ENCODE results near the gene IDI2. TPM values are rescaled to one million over a fixed set of nuclear protein-coding genes. Genes with fewer than 3 reads are reported as not detected.
A peak's percentile ranks its signal among the peaks of the same experiment; 100 is the strongest.

Gene IDI2
- total and polyA plus RNA-seq, 7 experiments from 2014 or later, result not detected

GRCh38 chr10:992467-992866, 33.2 kb downstream of the IDI2 start:
- CTCF ChIA-PET, result no interaction called here
- no peaks in the 10 kb centered on the region for H3K27me3 Mint-ChIP-seq
- no peaks in the 10 kb centered on the region for H3K9me3 ChIP-seq (ENCODE audit: control insufficient read depth in 2 of 3, low read length in 3 of 3)
- POLR2A ChIA-PET, result interaction anchor here (0.7 kb wide), 1 partner anchor 19 kb away, joined by 3 read pairs; no protein-coding TSS in a partner anchor
- H3K27me3 ChIP-seq (ENCODE audit: control insufficient read depth in 2 of 2, insufficient read depth in 2 of 2, low read length in 2 of 2), result no peaks in the 10 kb centered on the region
- H3K27ac ChIP-seq (ENCODE audit: low read depth, low read length), result no peak overlapping the region
- no peak overlapping the region for H3K4me3 Mint-ChIP-seq
- intact Hi-C loops (cut with micrococcal nuclease), result no loop called here
- H3K9me3 Mint-ChIP-seq, result peaks cover 0 to 2% (median 0%) of the 10 kb centered on the region in 11 donors
- H3K4me1 Mint-ChIP-seq, result peaks cover 20 to 37% (median 31%) of the 10 kb centered on the region in 7 donors
- peaks cover 13 to 58% (median 23%) of the 10 kb centered on the region in 3 experiments for H3K36me3 ChIP-seq (ENCODE audit: control insufficient read depth in 2 of 3, insufficient read depth in 3 of 3, low read length in 3 of 3)
- H3K4me3 ChIP-seq (ENCODE audit: low read length), result no peak overlapping the region
- ATAC-seq (no peak), DNase-seq (no peak)
- peaks cover 13 to 15% of the 10 kb centered on the region in 2 donors for H3K4me1 ChIP-seq (ENCODE audit: control insufficient read depth in 2 of 2, insufficient read depth in 2 of 2, low read length in 2 of 2)
- H3K27ac Mint-ChIP-seq, result no peak overlapping the region
- peaks cover 5 to 34% (median 21%) of the 10 kb centered on the region in 5 donors for H3K36me3 Mint-ChIP-seq

- H3K4me1 Mint-ChIP-seq, result peaks cover 24 to 45% (median 40%) of the 10 kb centered on the region in 7 donors
- Histone ChIP-seq H3K36me3 (ENCODE audit: control insufficient read depth in 2 of 3, insufficient read depth in 3 of 3, low read length in 3 of 3) (peaks cover 6 to 48% (median 12%) of the 10 kb centered on the region in 3 experiments), H3K4me1 (ENCODE audit: control insufficient read depth in 2 of 2, insufficient read depth in 2 of 2, low read length in 2 of 2) (peaks cover 18 to 19% of the 10 kb centered on the region in 2 donors), H3K27ac (ENCODE audit: low read depth, low read length) (no peak overlapping the region), H3K27me3 (ENCODE audit: control insufficient read depth in 2 of 2, insufficient read depth in 2 of 2, low read length in 2 of 2) (no peaks in the 10 kb centered on the region), H3K9me3 (ENCODE audit: control insufficient read depth in 2 of 3, low read length in 3 of 3) (no peaks in the 10 kb centered on the region), H3K4me3 (ENCODE audit: low read length) (no peak overlapping the region)
- peaks cover 0 to 2% (median 0%) of the 10 kb centered on the region in 11 donors for H3K9me3 Mint-ChIP-seq
- DNase-seq, result no peak
- H3K36me3 Mint-ChIP-seq, result peaks cover 5 to 21% (median 16%) of the 10 kb centered on the region in 5 donors
- POLR2A ChIA-PET, result no interaction called here
- peak overlapping the region in 4 of 9 donors; percentile 61 to 76 (median 68) for H3K27ac Mint-ChIP-seq
- H3K27me3 Mint-ChIP-seq, result no peaks in the 10 kb centered on the region
- no peak for ATAC-seq
- CTCF ChIA-PET, result no interaction called here
- H3K4me3 Mint-ChIP-seq, result peak overlapping the region; percentile 6 to 54 (median 40)
- intact Hi-C loops (cut with micrococcal nuclease), result no loop called here
Measured at GRCh38 chr10:990808-991207, 34.9 kb downstream of the IDI2 start.

GRCh38 chr10:988667-989545, 36.8 kb downstream of the IDI2 start:
- ATAC-seq, result peak; percentile 3
- no peaks in the 10 kb centered on the region for H3K9me3 ChIP-seq (ENCODE audit: control insufficient read depth in 2 of 3, low read length in 3 of 3)
- peak in 1 of 9 donors; percentile 30 for DNase-seq
- H3K27ac Mint-ChIP-seq, result peak overlapping the region; percentile 88 to 99 (median 97)
- H3K4me3 ChIP-seq (ENCODE audit: low read length), result peak overlapping the region; percentile 90
- peaks cover 18 to 19% of the 10 kb centered on the region in 2 donors for H3K4me1 ChIP-seq (ENCODE audit: control insufficient read depth in 2 of 2, insufficient read depth in 2 of 2, low read length in 2 of 2)
- H3K27me3 ChIP-seq (ENCODE audit: control insufficient read depth in 2 of 2, insufficient read depth in 2 of 2, low read length in 2 of 2), result no peaks in the 10 kb centered on the region
- H3K27ac ChIP-seq (ENCODE audit: low read depth, low read length), result peak overlapping the region; percentile 95
- intact Hi-C loops (cut with micrococcal nuclease), result loop anchor here (1.0 to 5.0 kb wide), 7 partner anchors 58 to 854 kb away; partner anchors contain the start of genes IDI1 (in 2 of the 2), LARP4B (in 2 of the 2), WDR37 (in 2 of the 2) and ZMYND11 (in 2 of the 2)
- H3K9me3 Mint-ChIP-seq, result no peaks in the 10 kb centered on the region
- ChIA-PET CTCF (interaction anchor here (0.6 kb wide), 1 partner anchor 103 kb away, joined by 3 read pairs; no protein-coding TSS in a partner anchor), POLR2A (interaction anchor here (0.9 to 3.5 kb wide), 10 partner anchors 9 to 74 kb away, joined by 3 to 27 read pairs (median 4); partner anchors contain the start of genes IDI1, LARP4B and WDR37)
- peak overlapping the region; percentile 95 to 98 (median 96) for H3K4me3 Mint-ChIP-seq
- peaks cover 0 to 7% (median 1%) of the 10 kb centered on the region in 5 donors for H3K36me3 Mint-ChIP-seq
- no peaks in the 10 kb centered on the region for H3K27me3 Mint-ChIP-seq
- H3K36me3 ChIP-seq (ENCODE audit: control insufficient read depth in 2 of 3, insufficient read depth in 3 of 3, low read length in 3 of 3), result peaks cover 6 to 31% (median 7%) of the 10 kb centered on the region in 3 experiments
- H3K4me1 Mint-ChIP-seq, result peaks cover 21 to 45% (median 40%) of the 10 kb centered on the region in 7 donors

- Mint-ChIP-seq H3K36me3 (peaks cover 0 to 7% (median 0%) of the 10 kb centered on the region in 5 donors), H3K27ac (peak within 1 kb of the TSS; percentile 88 to 99 (median 97)), H3K27me3 (no peaks in the 10 kb centered on the region), H3K4me3 (peak within 1 kb of the TSS; percentile 95 to 98 (median 96)), H3K9me3 (no peaks in the 10 kb centered on the region), H3K4me1 (peaks cover 21 to 45% (median 40%) of the 10 kb centered on the region in 7 donors)
- Histone ChIP-seq H3K4me1 (ENCODE audit: control insufficient read depth in 2 of 2, insufficient read depth in 2 of 2, low read length in 2 of 2) (peaks cover 18 to 19% of the 10 kb centered on the region in 2 donors), H3K36me3 (ENCODE audit: control insufficient read depth in 2 of 3, insufficient read depth in 3 of 3, low read length in 3 of 3) (peaks cover 3 to 23% (median 6%) of the 10 kb centered on the region in 3 experiments), H3K9me3 (ENCODE audit: control insufficient read depth in 2 of 3, low read length in 3 of 3) (no peaks in the 10 kb centered on the region), H3K27me3 (ENCODE audit: control insufficient read depth in 2 of 2, insufficient read depth in 2 of 2, low read length in 2 of 2) (no peaks in the 10 kb centered on the region), H3K4me3 (ENCODE audit: low read length) (peak within 1 kb of the TSS; percentile 90), H3K27ac (ENCODE audit: low read depth, low read length) (peak within 1 kb of the TSS; percentile 95)
- DNase-seq (peak; percentile 88 to 98 (median 95)), ATAC-seq (peak; percentile 99)
- ChIA-PET CTCF (interaction anchor here (0.6 to 1.3 kb wide), 2 partner anchors 64 to 104 kb away, joined by 3 read pairs; no protein-coding TSS in a partner anchor), POLR2A (interaction anchor here (0.9 to 3.5 kb wide), 13 partner anchors 10 to 432 kb away, joined by 3 to 27 read pairs (median 4); partner anchors contain the start of genes IDI1 and LARP4B)
- intact Hi-C loops (cut with micrococcal nuclease), result loop anchor here (1.0 to 5.0 kb wide), 7 partner anchors 57 to 853 kb away; partner anchors contain the start of genes IDI1 (in 2 of the 2), LARP4B (in 2 of the 2), WDR37 (in 2 of the 2) and ZMYND11 (in 2 of the 2)
Measured at GRCh38 chr10:987870-988666, 37.6 kb downstream of the IDI2 start, which contains the start of gene GTPBP4. Gene GTPBP4, plus strand, starts transcription at chr10:988434. Its CDS starts 46 bp downstream, at chr10:988480.

GRCh38 chr10:987620-987869, 38.1 kb downstream of the IDI2 start:
- peaks cover 18 to 19% of the 10 kb centered on the region in 2 donors for H3K4me1 ChIP-seq (ENCODE audit: control insufficient read depth in 2 of 2, insufficient read depth in 2 of 2, low read length in 2 of 2)
- CTCF ChIA-PET, result interaction anchor here (1.3 kb wide), 1 partner anchor 64 kb away, joined by 3 read pairs; no protein-coding TSS in a partner anchor
- Mint-ChIP-seq H3K36me3 (peaks cover 0 to 7% (median 0%) of the 10 kb centered on the region in 5 donors), H3K4me3 (peak overlapping the region; percentile 95 to 98 (median 96)), H3K27ac (peak overlapping the region; percentile 85 to 99 (median 95)), H3K27me3 (no peaks in the 10 kb centered on the region), H3K4me1 (peaks cover 21 to 45% (median 38%) of the 10 kb centered on the region in 7 donors), H3K9me3 (no peaks in the 10 kb centered on the region)
- peak overlapping the region; percentile 95 for H3K27ac ChIP-seq (ENCODE audit: low read depth, low read length)
- H3K4me3 ChIP-seq (ENCODE audit: low read length), result peak overlapping the region; percentile 90
- H3K27me3 ChIP-seq (ENCODE audit: control insufficient read depth in 2 of 2, insufficient read depth in 2 of 2, low read length in 2 of 2), result no peaks in the 10 kb centered on the region
- POLR2A ChIA-PET, result interaction anchor here (0.9 to 3.5 kb wide), 10 partner anchors 13 to 431 kb away, joined by 3 to 27 read pairs (median 4); partner anchors contain the start of genes IDI1 and LARP4B
- no peaks in the 10 kb centered on the region for H3K9me3 ChIP-seq (ENCODE audit: control insufficient read depth in 2 of 3, low read length in 3 of 3)
- ATAC-seq (no peak), DNase-seq (peak in 1 of 9 donors; percentile 8)
- peaks cover 0 to 17% (median 1%) of the 10 kb centered on the region in 3 experiments for H3K36me3 ChIP-seq (ENCODE audit: control insufficient read depth in 2 of 3, insufficient read depth in 3 of 3, low read length in 3 of 3)
- intact Hi-C loops (cut with micrococcal nuclease), result loop anchor here (5.0 kb wide), 3 partner anchors 125 to 850 kb away; partner anchors contain the start of gene ZMYND11 (in 1 of the 2)

Measured in naive thymus-derived CD4-positive, alpha-beta T cell (primary cell).